ENCODE measurements around the gene ASB4.

DNA sequence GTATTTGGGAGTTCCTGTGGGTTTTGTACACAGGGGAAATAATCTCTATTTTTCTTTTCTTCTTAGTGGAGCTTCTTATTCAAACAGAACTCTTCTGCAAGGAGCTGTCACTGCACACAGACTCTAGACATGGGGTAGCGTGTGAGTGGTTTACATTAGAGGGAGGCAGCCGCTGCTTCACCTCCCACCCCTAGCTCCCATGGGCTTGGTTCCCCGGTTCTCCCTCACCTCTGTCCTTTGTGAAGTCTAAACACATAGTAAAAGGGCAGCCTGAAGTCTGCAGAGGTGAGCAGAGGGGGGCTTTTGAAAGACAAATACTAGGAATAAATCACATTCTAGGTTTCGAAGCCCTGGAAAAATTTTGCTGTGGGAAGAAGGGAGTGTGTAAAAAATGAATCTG is 5.5 kb downstream of the ASB4 start:
- TF ChIP-seq, protein P1, sequence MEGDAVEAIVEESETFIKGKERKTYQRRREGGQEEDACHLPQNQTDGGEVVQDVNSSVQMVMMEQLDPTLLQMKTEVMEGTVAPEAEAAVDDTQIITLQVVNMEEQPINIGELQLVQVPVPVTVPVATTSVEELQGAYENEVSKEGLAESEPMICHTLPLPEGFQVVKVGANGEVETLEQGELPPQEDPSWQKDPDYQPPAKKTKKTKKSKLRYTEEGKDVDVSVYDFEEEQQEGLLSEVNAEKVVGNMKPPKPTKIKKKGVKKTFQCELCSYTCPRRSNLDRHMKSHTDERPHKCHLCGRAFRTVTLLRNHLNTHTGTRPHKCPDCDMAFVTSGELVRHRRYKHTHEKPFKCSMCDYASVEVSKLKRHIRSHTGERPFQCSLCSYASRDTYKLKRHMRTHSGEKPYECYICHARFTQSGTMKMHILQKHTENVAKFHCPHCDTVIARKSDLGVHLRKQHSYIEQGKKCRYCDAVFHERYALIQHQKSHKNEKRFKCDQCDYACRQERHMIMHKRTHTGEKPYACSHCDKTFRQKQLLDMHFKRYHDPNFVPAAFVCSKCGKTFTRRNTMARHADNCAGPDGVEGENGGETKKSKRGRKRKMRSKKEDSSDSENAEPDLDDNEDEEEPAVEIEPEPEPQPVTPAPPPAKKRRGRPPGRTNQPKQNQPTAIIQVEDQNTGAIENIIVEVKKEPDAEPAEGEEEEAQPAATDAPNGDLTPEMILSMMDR (IDR thresholded peaks at IDR 0.05): no peak
- no peak for TF ChIP-seq POLR2A (IDR thresholded peaks at IDR 0.05)

All from adrenal gland (tissue), 5 donors.